Lower leg skin (tissue), 4 donors: ENCODE measurements around the gene RNASEH2A. TPM values are rescaled to one million over a fixed set of nuclear protein-coding genes. Genes with fewer than 3 reads are reported as not detected.

ENCODE experiments used
- DNase-seq, 2 donors: peaks; one replicate each; pipeline ENCODE4 v3.0.0-alpha.2; 2019; ENCODE audit warnings: low spot score in 2 of 2
- H3K4me3 ChIP-seq: fragments of 200-600 bp; sonication (generic); 2 replicates; pipeline ENCODE4 v1.5.1; 2017; ENCODE audit warnings: mild to moderate bottlenecking, low read depth; ENCODE audit not compliant: poor library complexity, severe bottlenecking
- POLR2A ChIP-seq, 2 donors: fragments of 450-650 bp; IDR thresholded peaks; one replicate each; pipeline ENCODE4 v1.6.1; 2016 to 2017; ENCODE audit warnings: antibody characterized with exemption in 2 of 2, mild to moderate bottlenecking in 1 of 2, moderate library complexity in 1 of 2
- WGBS, 2 donors: methylation state at CpG; one replicate each; pipeline ENCODE4 v1.1.5; 2018; 5-methylcytosine and 5-hydroxymethylcytosine counted together
- intact Hi-C: fragments of 100-400 bp; cut with DNase I; formaldehyde crosslinking; loops from one replicate; pipeline ENCODE4 v1.15.0; 2023; ENCODE audit warnings: low total_unique reads
- total RNA-seq, 4 donors: library from RNA; depleted of rRNA; stranded (reverse); fragments of >200 nt; gene quantifications; one replicate each; pipeline ENCODE4 v1.1.0, GENCODE V29; 2016
- TF ChIP-seq, protein P1 (sequence below), 3 donors: fragments of 450-650 bp; IDR thresholded peaks; one replicate each; pipeline ENCODE4 v1.5.1; 2016; ENCODE audit warnings: antibody characterized with exemption in 3 of 3, mild to moderate bottlenecking in 3 of 3, moderate library complexity in 2 of 3

The RNASEH2A gene
- total RNA-seq, 4 donors from 2014 or later: 3.3 to 7.8 (median 5.9) TPM

DNA sequence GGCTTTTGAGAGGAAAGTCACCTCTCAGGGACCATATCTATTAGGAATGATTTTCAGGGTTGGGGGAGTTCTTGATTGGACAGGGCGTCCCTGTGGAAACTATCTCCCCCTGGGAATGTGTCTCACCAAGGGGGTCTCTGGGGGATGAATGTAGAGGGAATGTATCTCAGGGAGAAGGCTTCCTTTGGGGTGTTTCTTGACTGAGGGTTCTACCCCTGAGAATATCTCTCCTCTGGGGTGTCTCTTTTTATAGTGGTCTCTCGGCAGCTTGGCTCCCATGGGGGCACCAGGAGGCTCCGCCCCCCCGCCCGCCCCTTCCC is 27.0 kb downstream of the RNASEH2A start:
- no peak for DNase-seq
- WGBS, 2 donors: 0 to 1% methylated on average over 3 to 5 of the region's 5 CpGs
- H3K4me3 ChIP-seq: no peak overlapping the region
- TF ChIP-seq, protein P1, sequence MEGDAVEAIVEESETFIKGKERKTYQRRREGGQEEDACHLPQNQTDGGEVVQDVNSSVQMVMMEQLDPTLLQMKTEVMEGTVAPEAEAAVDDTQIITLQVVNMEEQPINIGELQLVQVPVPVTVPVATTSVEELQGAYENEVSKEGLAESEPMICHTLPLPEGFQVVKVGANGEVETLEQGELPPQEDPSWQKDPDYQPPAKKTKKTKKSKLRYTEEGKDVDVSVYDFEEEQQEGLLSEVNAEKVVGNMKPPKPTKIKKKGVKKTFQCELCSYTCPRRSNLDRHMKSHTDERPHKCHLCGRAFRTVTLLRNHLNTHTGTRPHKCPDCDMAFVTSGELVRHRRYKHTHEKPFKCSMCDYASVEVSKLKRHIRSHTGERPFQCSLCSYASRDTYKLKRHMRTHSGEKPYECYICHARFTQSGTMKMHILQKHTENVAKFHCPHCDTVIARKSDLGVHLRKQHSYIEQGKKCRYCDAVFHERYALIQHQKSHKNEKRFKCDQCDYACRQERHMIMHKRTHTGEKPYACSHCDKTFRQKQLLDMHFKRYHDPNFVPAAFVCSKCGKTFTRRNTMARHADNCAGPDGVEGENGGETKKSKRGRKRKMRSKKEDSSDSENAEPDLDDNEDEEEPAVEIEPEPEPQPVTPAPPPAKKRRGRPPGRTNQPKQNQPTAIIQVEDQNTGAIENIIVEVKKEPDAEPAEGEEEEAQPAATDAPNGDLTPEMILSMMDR (IDR thresholded peaks at IDR 0.05): no peak
- TF ChIP-seq POLR2A (IDR thresholded peaks at IDR 0.05): no peak
- intact Hi-C loops: no loop called here

DNA sequence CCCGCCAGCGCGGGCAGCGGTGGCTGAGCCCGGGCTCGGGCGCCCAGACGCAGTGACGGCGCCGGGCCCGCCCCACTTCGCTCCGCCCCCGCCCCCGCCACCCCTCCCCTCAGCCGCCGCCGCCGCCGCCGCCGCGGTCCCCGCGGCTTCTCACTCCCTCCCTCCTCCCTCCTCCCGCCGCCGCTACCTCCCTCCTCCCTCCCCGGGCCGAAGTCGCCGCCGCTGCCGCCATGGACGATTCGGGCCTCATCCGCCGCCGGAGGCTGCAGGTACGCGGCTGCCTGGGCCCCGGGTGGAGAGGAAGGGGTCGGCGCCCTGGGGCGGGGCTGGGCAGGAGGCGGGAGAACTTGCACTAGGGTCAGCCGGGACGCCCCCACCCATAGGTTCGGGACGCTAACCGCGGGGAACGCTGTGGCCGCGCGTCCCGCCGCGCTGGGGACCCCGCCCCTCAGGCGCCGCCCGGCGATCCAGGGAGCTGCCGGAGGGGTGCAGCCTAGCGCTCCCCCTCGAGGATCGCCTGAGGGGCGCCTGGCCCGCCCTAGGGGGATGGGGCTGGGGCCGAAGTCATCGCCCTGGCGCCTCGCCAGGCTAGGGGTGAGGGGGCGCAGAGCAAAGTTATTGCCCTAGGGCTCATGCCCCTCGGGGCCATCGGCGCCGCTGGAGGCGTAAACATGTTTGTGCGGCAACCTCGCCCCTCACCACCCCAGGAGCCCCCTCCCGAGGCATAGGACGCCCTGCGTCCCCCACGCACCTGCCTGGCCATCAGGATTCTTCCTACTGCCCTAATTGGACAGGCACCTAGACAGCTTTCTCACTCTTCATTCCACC is 27.6 kb downstream of the RNASEH2A start:
- no peak overlapping the region for H3K4me3 ChIP-seq
- 1 to 2% methylated on average over 7 to 36 of the region's 87 CpGs for WGBS, 2 donors
- DNase-seq: no peak
- TF ChIP-seq, protein P1 (IDR thresholded peaks at IDR 0.05): no peak
- TF ChIP-seq POLR2A (IDR thresholded peaks at IDR 0.05): no peak
- intact Hi-C loops: no loop called here

DNA sequence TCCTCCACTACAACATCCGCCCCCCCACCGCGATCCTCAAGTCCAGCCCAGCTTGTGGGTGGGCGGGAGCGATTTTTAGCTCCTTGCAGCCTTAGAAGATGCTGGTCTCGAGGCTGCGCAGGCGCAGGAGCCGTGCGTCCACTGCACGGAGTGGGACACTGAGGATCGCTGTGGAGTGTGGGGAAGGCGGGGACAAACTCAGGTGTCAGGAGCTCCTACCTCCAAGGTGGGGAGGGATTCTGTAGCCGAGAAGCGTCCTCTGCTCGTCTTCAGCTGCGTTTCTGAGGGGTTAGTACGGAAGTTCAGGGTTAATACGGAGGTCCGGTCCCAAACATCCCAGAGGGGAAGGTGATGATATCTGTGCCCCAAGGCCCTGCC is 28.2 kb downstream of the RNASEH2A start, which contains the start of gene RTBDN:
TSS of gene RTBDN (minus strand) at position 14 of the 378 bp plus-strand sequence. CDS start 4,600 bp downstream, outside the sequence.
- intact Hi-C loops: no loop called here
- 3 to 11% methylated on average over 20 of the region's 20 CpGs for WGBS, 2 donors
- H3K4me3 ChIP-seq: no peak within 1 kb of the TSS
- DNase-seq: no peak
- TF ChIP-seq, protein P1 (IDR thresholded peaks at IDR 0.05): no peak
- TF ChIP-seq POLR2A (IDR thresholded peaks at IDR 0.05): no peak

DNA sequence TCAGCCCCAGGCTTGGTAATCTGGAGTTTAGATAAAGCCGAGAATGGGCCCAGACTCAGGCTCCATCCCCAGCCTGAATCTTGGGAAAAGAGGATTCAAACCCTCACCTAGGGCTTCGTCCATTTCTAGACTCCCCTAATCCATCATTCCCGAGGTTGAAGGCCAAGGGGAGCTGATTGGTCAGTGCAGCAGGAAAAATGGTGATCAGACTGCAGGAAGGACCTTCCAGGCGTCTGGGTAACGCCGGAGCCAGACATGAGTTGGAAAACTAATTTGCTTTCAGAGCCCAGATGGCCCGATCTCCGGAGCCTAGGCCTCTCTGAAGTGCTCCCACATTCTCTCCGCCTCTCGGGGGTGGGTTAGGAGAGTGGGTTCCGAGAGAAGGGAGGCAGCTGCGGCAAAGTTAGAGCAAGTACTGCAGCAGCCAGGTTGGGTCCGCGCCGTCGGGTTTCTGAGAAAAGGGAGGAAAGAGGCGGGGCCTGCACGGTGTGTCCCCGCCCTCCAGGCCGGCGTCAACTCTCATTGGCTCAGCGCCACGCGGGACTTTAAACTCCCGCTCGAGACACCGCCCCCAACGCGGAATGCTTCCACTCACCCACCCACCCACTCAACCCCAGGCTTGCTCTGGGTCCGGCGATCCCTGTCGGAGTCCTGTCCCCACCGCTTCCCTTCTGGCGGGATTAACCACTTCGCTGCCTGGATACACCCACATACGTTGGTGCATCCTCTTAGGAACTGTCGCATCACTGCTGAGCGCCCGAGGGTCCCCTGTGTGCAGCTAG is 28.8 kb downstream of the RNASEH2A start:
- no peak overlapping the region for H3K4me3 ChIP-seq
- 4 to 8% methylated on average over 38 to 39 of the region's 39 CpGs for WGBS, 2 donors
- intact Hi-C loops: no loop called here

DNA sequence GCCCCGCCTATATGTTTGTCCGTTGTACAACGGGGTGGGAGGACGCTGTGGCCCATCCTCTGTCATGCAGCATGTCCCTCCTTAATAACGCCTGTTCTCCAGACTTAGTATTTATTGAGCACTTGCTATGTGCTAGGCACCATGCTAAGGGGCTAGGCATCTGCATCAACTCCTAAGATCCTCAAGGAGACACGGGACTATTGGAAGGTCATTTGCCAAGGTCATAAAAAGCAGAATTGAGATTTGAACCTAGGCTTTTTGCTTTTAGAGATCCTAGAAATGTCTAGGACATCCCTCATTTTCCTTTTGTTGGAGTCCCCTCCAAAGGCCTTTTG is 30.1 kb downstream of the RNASEH2A start:
- WGBS, 2 donors: 5 to 11% methylated on average over 5 to 6 of the region's 6 CpGs
- TF ChIP-seq POLR2A (IDR thresholded peaks at IDR 0.05): no peak
- TF ChIP-seq, protein P1 (IDR thresholded peaks at IDR 0.05): no peak
- H3K4me3 ChIP-seq: no peak overlapping the region
- intact Hi-C loops: no loop called here
- no peak for DNase-seq

More for the DNA sequence above, 28.8 kb downstream of the RNASEH2A start:
- TF ChIP-seq, protein P1 (IDR thresholded peaks at IDR 0.05): no peak
- no peak for TF ChIP-seq POLR2A (IDR thresholded peaks at IDR 0.05)
- DNase-seq: no peak
